LNCAP (cell line): ENCODE results near the gene PANK2.

Experiments used
- CTCF ChIP-seq: fragments of 450-650 bp; IDR thresholded peaks from 2 replicates; pipeline ENCODE4 v1.5.1; 2017; ENCODE audit warnings: mild to moderate bottlenecking

Gene PANK2

GRCh38 chr20:3901706-3902440 is 12.7 kb downstream of the PANK2 start:
- no peak for TF ChIP-seq CTCF

- no peak for TF ChIP-seq CTCF
Observed at GRCh38 chr20:3902446-3902845, 13.3 kb downstream of the PANK2 start.

GRCh38 chr20:3904224-3904623 is 15.0 kb downstream of the PANK2 start:
- no peak for TF ChIP-seq CTCF

- TF ChIP-seq CTCF = no peak
Observed at GRCh38 chr20:3904857-3905256, 15.7 kb downstream of the PANK2 start.

GRCh38 chr20:3908667-3909066 is 19.5 kb downstream of the PANK2 start:
- no peak for TF ChIP-seq CTCF

- no peak for TF ChIP-seq CTCF
Observed at GRCh38 chr20:3909952-3910366, 20.8 kb downstream of the PANK2 start.

GRCh38 chr20:3910853-3911252 is 21.7 kb downstream of the PANK2 start:
- TF ChIP-seq CTCF = no peak

- no peak for TF ChIP-seq CTCF
Observed at GRCh38 chr20:3911956-3912355, 22.8 kb downstream of the PANK2 start.
